HEK293 (cell line): Measurements from ENCODE around the gene UBE4B.

Experiments used
- CTCF ChIA-PET: fragments of 350-600 bp; formaldehyde crosslinking; extraction: SDS; loops from one replicate; lab custom pipeline; 2021; ENCODE audit warnings: antibody characterized with exemption; lab: Yijun Ruan, JAX
- POLR2A ChIA-PET: fragments of 300-600 bp; formaldehyde crosslinking; extraction: SDS; loops from one replicate; lab custom pipeline; 2020; ENCODE audit warnings: antibody characterized with exemption, inconsistent platforms; lab: Yijun Ruan, JAX
- H3K27ac ChIP-seq: fragments of 200-500 bp; sonication (Bioruptor generic); 2 replicates; pipeline ENCODE4 v1.5.1; 2014; ENCODE audit warnings: low read depth, low read length, control low read depth, inconsistent platforms; ENCODE audit errors: extremely low read depth
- H3K36me3 ChIP-seq, 2 experiments: fragments of 200-500 bp in 1 of 2; sonication (Bioruptor generic) in 1 of 2; 1 replicate in 1 of 2; 2 replicates in 1 of 2; pipeline ENCODE4 v1.5.1; 2014 to 2017; ENCODE audit warnings: inconsistent platforms in 2 of 2, low read length in 2 of 2; ENCODE audit not compliant: control insufficient read depth in 2 of 2, insufficient read depth in 1 of 2
- H3K4me1 ChIP-seq: fragments of 200-500 bp; sonication (Bioruptor generic); 2 replicates; pipeline ENCODE4 v1.5.1; 2014; ENCODE audit warnings: mild to moderate bottlenecking, low read length, inconsistent platforms; ENCODE audit not compliant: control insufficient read depth, insufficient read depth
- H3K4me3 ChIP-seq: 2 replicates; pipeline ENCODE4 v1.5.1; 2011; ENCODE audit warnings: low read depth, mild to moderate bottlenecking, control low read depth, low read length, moderate library complexity
- H3K9me3 ChIP-seq: fragments of 200-500 bp; sonication (Bioruptor generic); 2 replicates; pipeline ENCODE4 v1.5.1; 2014; ENCODE audit warnings: low read depth, low read length, inconsistent platforms; ENCODE audit not compliant: control insufficient read depth, insufficient read depth
- EGR2 ChIP-seq: fragments of 450-650 bp; formaldehyde crosslinking; IDR thresholded peaks from 2 replicates; pipeline ENCODE4 v1.5.1; 2016; ENCODE audit warnings: low read depth, missing biosample characterization, missing genetic modification characterization
- FEZF1 ChIP-seq: fragments of 450-650 bp; formaldehyde crosslinking; IDR thresholded peaks from 2 replicates; pipeline ENCODE4 v1.5.1; 2016; ENCODE audit warnings: missing biosample characterization, missing genetic modification characterization
- GLI2 ChIP-seq: fragments of 450-650 bp; formaldehyde crosslinking; IDR thresholded peaks from 2 replicates; pipeline ENCODE4; 2017; ENCODE audit warnings: missing biosample characterization, missing genetic modification characterization, low read depth, borderline replicate concordance
- KLF16 ChIP-seq: fragments of 450-650 bp; formaldehyde crosslinking; IDR thresholded peaks from 2 replicates; pipeline ENCODE4 v1.5.1; 2017; ENCODE audit warnings: missing biosample characterization, missing genetic modification characterization
- MEIS1 ChIP-seq: sonication (generic); formaldehyde crosslinking; IDR thresholded peaks from 2 replicates; pipeline ENCODE4 v1.8.1; 2022; ENCODE audit warnings: missing genetic modification reagents, mild to moderate bottlenecking, borderline replicate concordance
- MZF1 ChIP-seq: fragments of 450-650 bp; formaldehyde crosslinking; IDR thresholded peaks from 2 replicates; pipeline ENCODE4 v1.5.1; 2017; ENCODE audit warnings: missing biosample characterization, missing genetic modification characterization, borderline replicate concordance
- OVOL3 ChIP-seq: fragments of 450-650 bp; formaldehyde crosslinking; IDR thresholded peaks from 2 replicates; pipeline ENCODE4 v1.5.1; 2016; ENCODE audit warnings: missing biosample characterization, missing genetic modification characterization
- ZBTB11 ChIP-seq: fragments of 450-650 bp; formaldehyde crosslinking; conservative IDR thresholded peaks from 2 replicates; pipeline ENCODE4 v1.5.1; 2016; ENCODE audit warnings: low read depth, missing biosample characterization, missing genetic modification characterization
- ZBTB48 ChIP-seq: fragments of 450-650 bp; formaldehyde crosslinking; IDR thresholded peaks from 2 replicates; pipeline ENCODE4 v1.5.1; 2016; ENCODE audit warnings: missing biosample characterization, missing genetic modification characterization
- ZFP69B ChIP-seq: fragments of 450-650 bp; formaldehyde crosslinking; IDR thresholded peaks from 2 replicates; pipeline ENCODE4 v1.5.1; 2016; ENCODE audit warnings: missing biosample characterization, missing genetic modification characterization
- ZNF146 ChIP-seq: fragments of 450-650 bp; formaldehyde crosslinking; IDR thresholded peaks from 2 replicates; pipeline ENCODE4 v1.5.1; 2016; ENCODE audit warnings: missing biosample characterization, missing genetic modification characterization
- ZNF19 ChIP-seq: fragments of 450-650 bp; formaldehyde crosslinking; IDR thresholded peaks from 2 replicates; pipeline ENCODE4; 2016; ENCODE audit warnings: missing biosample characterization, missing genetic modification characterization, low read depth
- ZNF211 ChIP-seq: fragments of 450-650 bp; formaldehyde crosslinking; IDR thresholded peaks from 2 replicates; pipeline ENCODE4 v1.5.1; 2016; ENCODE audit warnings: low read depth, missing biosample characterization, missing genetic modification characterization
- ZNF24 ChIP-seq: fragments of 450-650 bp; formaldehyde crosslinking; IDR thresholded peaks from 2 replicates; pipeline ENCODE4 v1.5.1; 2016; ENCODE audit warnings: missing biosample characterization, missing genetic modification characterization
- ZNF354C ChIP-seq: fragments of 450-650 bp; formaldehyde crosslinking; IDR thresholded peaks from 2 replicates; pipeline ENCODE4 v1.5.1; 2016; ENCODE audit warnings: missing biosample characterization, missing genetic modification characterization, low read depth, borderline replicate concordance
- ZNF423 ChIP-seq: fragments of 450-650 bp; formaldehyde crosslinking; IDR thresholded peaks from 2 replicates; pipeline ENCODE4 v1.5.1; 2016; ENCODE audit warnings: missing biosample characterization, missing genetic modification characterization
- ZNF473 ChIP-seq: fragments of 450-650 bp; formaldehyde crosslinking; IDR thresholded peaks from 2 replicates; pipeline ENCODE4 v1.5.1; 2017; ENCODE audit warnings: missing biosample characterization, missing genetic modification characterization
- ZNF48 ChIP-seq: fragments of 450-650 bp; formaldehyde crosslinking; IDR thresholded peaks from 2 replicates; pipeline ENCODE4 v1.5.1; 2016; ENCODE audit warnings: missing biosample characterization, missing genetic modification characterization
- ZNF544 ChIP-seq: fragments of 450-650 bp; formaldehyde crosslinking; IDR thresholded peaks from 2 replicates; pipeline ENCODE4 v1.5.0; 2017; ENCODE audit warnings: missing biosample characterization, missing genetic modification characterization
- ZNF560 ChIP-seq: fragments of 450-650 bp; formaldehyde crosslinking; IDR thresholded peaks from 2 replicates; pipeline ENCODE4 v1.5.1; 2017; ENCODE audit warnings: missing biosample characterization, missing genetic modification characterization, borderline replicate concordance
- ZNF610 ChIP-seq: fragments of 450-650 bp; formaldehyde crosslinking; IDR thresholded peaks from 2 replicates; pipeline ENCODE4 v1.5.1; 2016; ENCODE audit warnings: missing biosample characterization, missing genetic modification characterization, borderline replicate concordance
- ZNF645 ChIP-seq: fragments of 450-650 bp; formaldehyde crosslinking; IDR thresholded peaks from 2 replicates; pipeline ENCODE4; 2016; ENCODE audit warnings: missing biosample characterization, missing genetic modification characterization
- ZNF660 ChIP-seq: fragments of 450-650 bp; IDR thresholded peaks from 2 replicates; pipeline ENCODE4 v1.5.1; 2018; ENCODE audit warnings: missing biosample characterization, mild to moderate bottlenecking, missing genetic modification characterization
- ZNF843 ChIP-seq: fragments of 450-650 bp; formaldehyde crosslinking; IDR thresholded peaks from 2 replicates; pipeline ENCODE4 v1.5.1; 2016; ENCODE audit warnings: missing biosample characterization, missing genetic modification characterization
- TF ChIP-seq, protein P1 (sequence below): fragments of 450-650 bp; formaldehyde crosslinking; IDR thresholded peaks from 2 replicates; pipeline ENCODE4 v1.5.1; 2017; ENCODE audit warnings: missing biosample characterization, missing genetic modification characterization
- TF ChIP-seq, protein P2 (sequence below): fragments of 450-650 bp; formaldehyde crosslinking; IDR thresholded peaks from 2 replicates; pipeline ENCODE4 v1.5.1; 2016; ENCODE audit warnings: missing biosample characterization, missing genetic modification characterization, borderline replicate concordance

UBE4B gene

DNA sequence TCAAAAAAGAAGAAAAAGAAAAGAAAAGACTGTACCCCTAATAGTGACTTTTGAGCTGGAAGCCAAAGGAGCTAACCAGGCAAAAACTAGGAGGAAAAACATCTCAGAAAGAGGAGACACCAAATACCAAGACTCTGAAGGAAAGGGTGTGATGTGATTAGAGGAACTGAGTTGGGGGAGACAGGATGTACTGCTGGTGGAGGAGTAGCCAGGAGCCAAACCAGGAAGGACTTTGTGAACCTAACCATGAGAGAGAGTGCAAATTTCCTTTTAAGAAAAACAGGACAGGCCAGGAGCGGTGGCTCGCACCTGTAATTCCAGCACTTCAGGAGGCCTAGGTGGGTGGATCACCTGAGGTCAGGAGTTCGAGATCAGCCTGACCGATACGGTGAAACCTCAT lies 39.8 kb upstream of the UBE4B start:
- Histone ChIP-seq H3K4me1 (no peaks in the 10 kb centered on the region), H3K9me3 (no peaks in the 10 kb centered on the region), H3K27ac (no peak overlapping the region), H3K36me3 (no peaks in the 10 kb centered on the region; a peak in 1 of 3 replicates), H3K4me3 (no peak overlapping the region)
- ChIA-PET POLR2A (no interaction called here), CTCF (interaction anchor here (0.6 kb wide), 1 partner anchor 329 kb away, joined by 3 read pairs; no protein-coding TSS in a partner anchor)
- TF ChIP-seq GLI2 (tag by site-specific recombination), result no peak
- no peak for TF ChIP-seq ZNF544 (tag by site-specific recombination)
- no peak for TF ChIP-seq ZNF645 (tag by site-specific recombination)
- TF ChIP-seq ZFP69B (tag by site-specific recombination), result no peak
- TF ChIP-seq ZNF843 (tag by site-specific recombination), result no peak
- TF ChIP-seq, protein P1, sequence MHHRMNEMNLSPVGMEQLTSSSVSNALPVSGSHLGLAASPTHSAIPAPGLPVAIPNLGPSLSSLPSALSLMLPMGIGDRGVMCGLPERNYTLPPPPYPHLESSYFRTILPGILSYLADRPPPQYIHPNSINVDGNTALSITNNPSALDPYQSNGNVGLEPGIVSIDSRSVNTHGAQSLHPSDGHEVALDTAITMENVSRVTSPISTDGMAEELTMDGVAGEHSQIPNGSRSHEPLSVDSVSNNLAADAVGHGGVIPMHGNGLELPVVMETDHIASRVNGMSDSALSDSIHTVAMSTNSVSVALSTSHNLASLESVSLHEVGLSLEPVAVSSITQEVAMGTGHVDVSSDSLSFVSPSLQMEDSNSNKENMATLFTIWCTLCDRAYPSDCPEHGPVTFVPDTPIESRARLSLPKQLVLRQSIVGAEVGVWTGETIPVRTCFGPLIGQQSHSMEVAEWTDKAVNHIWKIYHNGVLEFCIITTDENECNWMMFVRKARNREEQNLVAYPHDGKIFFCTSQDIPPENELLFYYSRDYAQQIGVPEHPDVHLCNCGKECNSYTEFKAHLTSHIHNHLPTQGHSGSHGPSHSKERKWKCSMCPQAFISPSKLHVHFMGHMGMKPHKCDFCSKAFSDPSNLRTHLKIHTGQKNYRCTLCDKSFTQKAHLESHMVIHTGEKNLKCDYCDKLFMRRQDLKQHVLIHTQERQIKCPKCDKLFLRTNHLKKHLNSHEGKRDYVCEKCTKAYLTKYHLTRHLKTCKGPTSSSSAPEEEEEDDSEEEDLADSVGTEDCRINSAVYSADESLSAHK (tag by site-specific recombination), result no peak
- no peak for TF ChIP-seq ZBTB11 (tag by site-specific recombination)
- TF ChIP-seq ZNF24, result no peak
- TF ChIP-seq KLF16 (tag by site-specific recombination), result no peak
- TF ChIP-seq ZNF560 (tag by site-specific recombination), result no peak
- TF ChIP-seq ZNF610 (tag by site-specific recombination), result no peak
- no peak for TF ChIP-seq ZNF423 (tag by site-specific recombination)
- TF ChIP-seq ZNF660 (tag by site-specific recombination), result no peak
- no peak for TF ChIP-seq FEZF1 (tag by site-specific recombination)
- no peak for TF ChIP-seq ZBTB48

- CTCF ChIA-PET, result interaction anchor here (0.6 to 0.8 kb wide), 3 partner anchors 38 to 299 kb away, joined by 3 to 4 read pairs (median 4); no protein-coding TSS in a partner anchor
- no peaks in the 10 kb centered on the region for H3K9me3 ChIP-seq
- POLR2A ChIA-PET, result no interaction called here
- H3K36me3 ChIP-seq, result no peaks in the 10 kb centered on the region; a peak in 1 of 3 replicates
- no peak overlapping the region for H3K4me3 ChIP-seq
- no peaks in the 10 kb centered on the region for H3K4me1 ChIP-seq
- no peak overlapping the region for H3K27ac ChIP-seq
- TF ChIP-seq EGR2 (tag by site-specific recombination) (no peak), MZF1 (no peak), ZNF473 (tag by site-specific recombination) (no peak), ZNF19 (tag by site-specific recombination) (no peak), ZNF211 (tag by site-specific recombination) (no peak), OVOL3 (no peak), MEIS1 (CRISPR knock-in tag) (no peak), ZNF544 (tag by site-specific recombination) (no peak), ZNF48 (no peak), ZNF354C (tag by site-specific recombination) (no peak), ZNF146 (no peak)
- TF ChIP-seq, protein P2, sequence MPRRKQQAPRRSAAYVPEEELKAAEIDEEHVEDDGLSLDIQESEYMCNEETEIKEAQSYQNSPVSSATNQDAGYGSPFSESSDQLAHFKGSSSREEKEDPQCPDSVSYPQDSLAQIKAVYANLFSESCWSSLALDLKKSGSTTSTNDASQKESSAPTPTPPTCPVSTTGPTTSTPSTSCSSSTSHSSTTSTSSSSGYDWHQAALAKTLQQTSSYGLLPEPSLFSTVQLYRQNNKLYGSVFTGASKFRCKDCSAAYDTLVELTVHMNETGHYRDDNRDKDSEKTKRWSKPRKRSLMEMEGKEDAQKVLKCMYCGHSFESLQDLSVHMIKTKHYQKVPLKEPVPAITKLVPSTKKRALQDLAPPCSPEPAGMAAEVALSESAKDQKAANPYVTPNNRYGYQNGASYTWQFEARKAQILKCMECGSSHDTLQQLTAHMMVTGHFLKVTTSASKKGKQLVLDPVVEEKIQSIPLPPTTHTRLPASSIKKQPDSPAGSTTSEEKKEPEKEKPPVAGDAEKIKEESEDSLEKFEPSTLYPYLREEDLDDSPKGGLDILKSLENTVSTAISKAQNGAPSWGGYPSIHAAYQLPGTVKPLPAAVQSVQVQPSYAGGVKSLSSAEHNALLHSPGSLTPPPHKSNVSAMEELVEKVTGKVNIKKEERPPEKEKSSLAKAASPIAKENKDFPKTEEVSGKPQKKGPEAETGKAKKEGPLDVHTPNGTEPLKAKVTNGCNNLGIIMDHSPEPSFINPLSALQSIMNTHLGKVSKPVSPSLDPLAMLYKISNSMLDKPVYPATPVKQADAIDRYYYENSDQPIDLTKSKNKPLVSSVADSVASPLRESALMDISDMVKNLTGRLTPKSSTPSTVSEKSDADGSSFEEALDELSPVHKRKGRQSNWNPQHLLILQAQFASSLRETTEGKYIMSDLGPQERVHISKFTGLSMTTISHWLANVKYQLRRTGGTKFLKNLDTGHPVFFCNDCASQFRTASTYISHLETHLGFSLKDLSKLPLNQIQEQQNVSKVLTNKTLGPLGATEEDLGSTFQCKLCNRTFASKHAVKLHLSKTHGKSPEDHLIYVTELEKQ (tag by site-specific recombination), result no peak
These were observed 39.1 kb upstream of the UBE4B start for GRCh38 chr1:9993561-9994075.
